ENCODE measurements around the gene CAMK2G.

Gene CAMK2G

DNA sequence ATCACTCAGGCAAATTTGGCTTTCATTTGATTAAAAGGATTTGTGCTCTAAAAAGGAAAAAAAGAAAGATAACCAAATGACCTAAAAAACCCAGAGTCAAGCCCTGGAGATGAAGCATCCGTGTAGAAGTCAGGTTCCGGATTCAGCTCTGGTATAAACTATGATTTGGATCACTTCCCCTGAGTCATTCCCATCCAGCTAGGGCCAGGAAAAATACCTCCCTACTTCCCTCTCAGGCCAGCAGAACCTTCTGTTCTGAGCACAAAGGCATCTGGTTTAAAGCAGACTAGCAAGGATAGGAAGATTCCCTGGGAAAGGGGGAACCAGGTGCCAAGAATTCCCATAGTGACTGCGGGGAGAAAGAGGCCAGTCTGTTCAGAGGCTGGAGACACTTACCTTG, 37.3 kb downstream of the CAMK2G start:
- TF ChIP-seq TAF1 (IDR thresholded peaks at IDR 0.05; ENCODE audit: borderline replicate concordance, insufficient read depth, low read length) (no peak), POLR2AphosphoS5 (IDR thresholded peaks at IDR 0.05; ENCODE audit: low read depth, low read length) (no peak), SIN3A (IDR thresholded peaks at IDR 0.05; ENCODE audit: borderline replicate concordance, insufficient read depth, low read length) (no peak), FOXP2 (optimal IDR thresholded peaks at IDR 0.05; ENCODE audit: borderline replicate concordance, extremely low read depth, extremely low read length, insufficient read depth) (no peak)
- TF ChIP-seq, protein P1, sequence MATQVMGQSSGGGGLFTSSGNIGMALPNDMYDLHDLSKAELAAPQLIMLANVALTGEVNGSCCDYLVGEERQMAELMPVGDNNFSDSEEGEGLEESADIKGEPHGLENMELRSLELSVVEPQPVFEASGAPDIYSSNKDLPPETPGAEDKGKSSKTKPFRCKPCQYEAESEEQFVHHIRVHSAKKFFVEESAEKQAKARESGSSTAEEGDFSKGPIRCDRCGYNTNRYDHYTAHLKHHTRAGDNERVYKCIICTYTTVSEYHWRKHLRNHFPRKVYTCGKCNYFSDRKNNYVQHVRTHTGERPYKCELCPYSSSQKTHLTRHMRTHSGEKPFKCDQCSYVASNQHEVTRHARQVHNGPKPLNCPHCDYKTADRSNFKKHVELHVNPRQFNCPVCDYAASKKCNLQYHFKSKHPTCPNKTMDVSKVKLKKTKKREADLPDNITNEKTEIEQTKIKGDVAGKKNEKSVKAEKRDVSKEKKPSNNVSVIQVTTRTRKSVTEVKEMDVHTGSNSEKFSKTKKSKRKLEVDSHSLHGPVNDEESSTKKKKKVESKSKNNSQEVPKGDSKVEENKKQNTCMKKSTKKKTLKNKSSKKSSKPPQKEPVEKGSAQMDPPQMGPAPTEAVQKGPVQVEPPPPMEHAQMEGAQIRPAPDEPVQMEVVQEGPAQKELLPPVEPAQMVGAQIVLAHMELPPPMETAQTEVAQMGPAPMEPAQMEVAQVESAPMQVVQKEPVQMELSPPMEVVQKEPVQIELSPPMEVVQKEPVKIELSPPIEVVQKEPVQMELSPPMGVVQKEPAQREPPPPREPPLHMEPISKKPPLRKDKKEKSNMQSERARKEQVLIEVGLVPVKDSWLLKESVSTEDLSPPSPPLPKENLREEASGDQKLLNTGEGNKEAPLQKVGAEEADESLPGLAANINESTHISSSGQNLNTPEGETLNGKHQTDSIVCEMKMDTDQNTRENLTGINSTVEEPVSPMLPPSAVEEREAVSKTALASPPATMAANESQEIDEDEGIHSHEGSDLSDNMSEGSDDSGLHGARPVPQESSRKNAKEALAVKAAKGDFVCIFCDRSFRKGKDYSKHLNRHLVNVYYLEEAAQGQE (IDR thresholded peaks at IDR 0.05; ENCODE audit: insufficient read depth in 1 of 2, low read depth in 2 of 2, low read length in 2 of 2): no peak

DNA sequence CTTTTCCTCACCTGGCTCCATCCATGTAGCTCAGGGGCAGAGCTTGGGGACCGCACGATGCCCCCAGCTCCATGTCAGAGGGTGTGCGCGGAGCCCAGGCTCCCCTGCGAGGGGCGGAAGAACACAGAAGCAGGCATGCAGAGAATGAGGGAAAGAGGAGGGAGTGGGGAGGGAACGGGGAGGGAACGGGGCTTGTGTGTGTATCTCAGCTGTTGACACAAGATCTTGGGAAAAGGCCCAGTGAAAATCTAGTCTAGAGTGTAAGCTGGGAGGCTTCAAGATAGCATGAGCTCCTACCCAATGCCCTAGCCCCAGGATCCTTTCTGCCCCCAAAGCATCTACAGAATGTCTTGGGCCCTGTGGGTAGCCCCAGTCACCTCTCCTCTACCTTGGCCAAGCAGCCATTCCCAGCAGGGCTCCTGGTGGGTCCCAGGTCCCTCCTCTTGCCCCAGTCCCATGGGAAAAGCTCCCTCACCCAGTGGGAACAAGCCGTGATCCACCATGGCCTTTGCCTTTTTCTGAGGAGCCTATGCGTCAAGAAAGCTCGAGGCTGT, 37.9 kb downstream of the CAMK2G start:
- TF ChIP-seq, protein P1 (IDR thresholded peaks at IDR 0.05; ENCODE audit: insufficient read depth in 1 of 2, low read depth in 2 of 2, low read length in 2 of 2): no peak
- TF ChIP-seq TAF1 (IDR thresholded peaks at IDR 0.05; ENCODE audit: borderline replicate concordance, insufficient read depth, low read length): no peak
- TF ChIP-seq FOXP2 (optimal IDR thresholded peaks at IDR 0.05; ENCODE audit: borderline replicate concordance, extremely low read depth, extremely low read length, insufficient read depth): no peak
- no peak for TF ChIP-seq SIN3A (IDR thresholded peaks at IDR 0.05; ENCODE audit: borderline replicate concordance, insufficient read depth, low read length)
- TF ChIP-seq POLR2AphosphoS5 (IDR thresholded peaks at IDR 0.05; ENCODE audit: low read depth, low read length): no peak

DNA sequence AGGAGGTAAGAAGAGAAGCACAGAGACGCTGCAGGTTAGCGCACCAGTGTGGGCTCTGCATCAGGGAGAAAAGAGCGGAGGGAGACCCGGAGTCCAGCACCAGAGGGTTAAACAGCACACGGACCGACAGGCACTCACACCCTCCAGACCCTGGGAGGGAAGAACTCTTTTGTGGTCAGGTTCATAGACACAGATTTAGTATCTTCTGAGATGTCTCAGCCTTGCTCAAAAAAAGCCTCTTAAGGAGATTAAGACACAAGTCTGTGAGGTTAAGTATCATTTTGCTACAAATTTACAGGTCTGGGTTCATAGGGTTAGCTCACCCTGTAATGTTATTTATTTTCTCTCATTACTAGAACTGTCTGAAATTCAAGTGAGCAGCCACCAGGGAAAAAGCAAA, 46.2 kb downstream of the CAMK2G start:
- no peak for TF ChIP-seq SIN3A (IDR thresholded peaks at IDR 0.05; ENCODE audit: borderline replicate concordance, insufficient read depth, low read length)
- TF ChIP-seq TAF1 (IDR thresholded peaks at IDR 0.05; ENCODE audit: borderline replicate concordance, insufficient read depth, low read length): no peak
- TF ChIP-seq, protein P1 (IDR thresholded peaks at IDR 0.05; ENCODE audit: insufficient read depth in 1 of 2, low read depth in 2 of 2, low read length in 2 of 2): no peak
- no peak for TF ChIP-seq FOXP2 (optimal IDR thresholded peaks at IDR 0.05; ENCODE audit: borderline replicate concordance, extremely low read depth, extremely low read length, insufficient read depth)
- TF ChIP-seq POLR2AphosphoS5 (IDR thresholded peaks at IDR 0.05; ENCODE audit: low read depth, low read length): no peak

DNA sequence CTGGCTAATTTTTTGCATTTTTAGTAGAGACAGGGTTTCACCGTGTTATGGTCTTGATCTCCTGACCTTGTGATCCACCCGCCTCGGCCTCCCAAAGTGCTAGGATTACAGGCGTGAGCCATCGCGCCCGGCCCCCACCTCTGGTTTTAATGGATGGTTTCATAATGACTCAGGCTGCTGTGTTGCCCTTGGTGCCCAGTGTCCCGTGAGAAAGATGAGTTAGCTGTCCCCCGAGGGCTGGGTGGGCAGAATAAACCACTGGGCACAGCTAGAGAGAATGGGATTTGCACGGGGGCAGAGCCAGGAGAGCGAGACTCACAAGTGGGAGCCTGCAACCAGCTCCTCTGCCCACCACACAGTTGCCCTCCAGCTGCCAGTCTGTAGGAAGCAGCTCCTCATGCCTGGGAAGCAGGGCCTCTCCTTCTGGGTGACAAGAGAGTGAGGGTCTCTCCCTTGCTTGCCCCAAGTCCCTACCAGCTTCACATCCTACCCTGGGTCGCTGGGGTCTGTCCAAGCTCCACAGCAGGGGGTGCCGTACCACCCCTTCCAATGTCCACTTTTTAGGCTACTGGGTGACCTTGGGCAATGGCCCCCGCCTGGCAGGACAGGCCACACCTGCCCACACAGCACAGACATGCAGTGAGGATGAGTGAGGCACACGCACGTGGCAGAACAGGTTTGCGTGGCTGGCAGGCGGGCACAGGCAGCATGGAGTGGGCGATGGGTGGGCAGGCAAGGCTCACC, 46.8 kb downstream of the CAMK2G start:
- no peak for TF ChIP-seq TAF1 (IDR thresholded peaks at IDR 0.05; ENCODE audit: borderline replicate concordance, insufficient read depth, low read length)
- TF ChIP-seq, protein P1 (IDR thresholded peaks at IDR 0.05; ENCODE audit: insufficient read depth in 1 of 2, low read depth in 2 of 2, low read length in 2 of 2): no peak
- no peak for TF ChIP-seq POLR2AphosphoS5 (IDR thresholded peaks at IDR 0.05; ENCODE audit: low read depth, low read length)
- no peak for TF ChIP-seq FOXP2 (optimal IDR thresholded peaks at IDR 0.05; ENCODE audit: borderline replicate concordance, extremely low read depth, extremely low read length, insufficient read depth)
- TF ChIP-seq SIN3A (IDR thresholded peaks at IDR 0.05; ENCODE audit: borderline replicate concordance, insufficient read depth, low read length): no peak
